ENCODE results near the gene MRE11. TPM values are rescaled to one million over a fixed set of nuclear protein-coding genes. Genes with fewer than 3 reads are reported as not detected.

The MRE11 gene
- total RNA-seq, 3 donors from 2014 or later = 18.1 to 33.1 (median 22.3) TPM

- intact Hi-C loops (cut with DNase I; ENCODE audit: low total_unique reads) = no loop called here
- H3K4me3 ChIP-seq = no peak overlapping the region
- no peak for DNase-seq (ENCODE audit: low spot score in 2 of 2)
- no peaks in the 10 kb centered on the region for H3K4me1 ChIP-seq
- H3K9me3 ChIP-seq = no peaks in the 10 kb centered on the region
- no peaks in the 10 kb centered on the region for H3K36me3 ChIP-seq
- no peak overlapping the region for H3K27ac ChIP-seq
- H3K27me3 ChIP-seq = no peaks in the 10 kb centered on the region
- TF ChIP-seq POLR2AphosphoS5 (IDR thresholded peaks at IDR 0.05) (no peak), CTCF (IDR thresholded peaks at IDR 0.05) (no peak), POLR2A (IDR thresholded peaks at IDR 0.05) (no peak)
Measured at GRCh38 chr11:94457118-94458029, 36.3 kb downstream of the MRE11 start.

- Histone ChIP-seq H3K27me3 (no peaks in the 10 kb centered on the region), H3K36me3 (no peaks in the 10 kb centered on the region), H3K27ac (no peak overlapping the region), H3K4me1 (no peaks in the 10 kb centered on the region), H3K9me3 (no peaks in the 10 kb centered on the region), H3K4me3 (no peak overlapping the region)
- no peak for TF ChIP-seq POLR2A (IDR thresholded peaks at IDR 0.05)
- no peak for TF ChIP-seq CTCF (IDR thresholded peaks at IDR 0.05)
- no peak for TF ChIP-seq POLR2AphosphoS5 (IDR thresholded peaks at IDR 0.05)
- intact Hi-C loops (cut with DNase I; ENCODE audit: low total_unique reads) = no loop called here
- no peak for DNase-seq (ENCODE audit: low spot score in 2 of 2)
Measured at GRCh38 chr11:94455861-94456260, 37.8 kb downstream of the MRE11 start.

GRCh38 chr11:94454301-94454700, 39.3 kb downstream of the MRE11 start:
- no peak for TF ChIP-seq POLR2AphosphoS5 (IDR thresholded peaks at IDR 0.05)
- TF ChIP-seq POLR2A (IDR thresholded peaks at IDR 0.05) = no peak
- TF ChIP-seq CTCF (IDR thresholded peaks at IDR 0.05) = no peak
- no peaks in the 10 kb centered on the region for H3K36me3 ChIP-seq
- H3K9me3 ChIP-seq = no peaks in the 10 kb centered on the region
- no peaks in the 10 kb centered on the region for H3K27me3 ChIP-seq
- H3K27ac ChIP-seq = no peak overlapping the region
- DNase-seq (ENCODE audit: low spot score in 2 of 2) = no peak
- H3K4me1 ChIP-seq = no peaks in the 10 kb centered on the region
- H3K4me3 ChIP-seq = no peak overlapping the region
- intact Hi-C loops (cut with DNase I; ENCODE audit: low total_unique reads) = no loop called here

GRCh38 chr11:94452988-94453387, 40.7 kb downstream of the MRE11 start:
- no peak for DNase-seq (ENCODE audit: low spot score in 2 of 2)
- no peaks in the 10 kb centered on the region for H3K9me3 ChIP-seq
- H3K4me1 ChIP-seq = no peaks in the 10 kb centered on the region
- intact Hi-C loops (cut with DNase I; ENCODE audit: low total_unique reads) = no loop called here
- no peak overlapping the region for H3K4me3 ChIP-seq
- no peak overlapping the region for H3K27ac ChIP-seq
- no peak for TF ChIP-seq POLR2AphosphoS5 (IDR thresholded peaks at IDR 0.05)
- no peak for TF ChIP-seq CTCF (IDR thresholded peaks at IDR 0.05)
- no peak for TF ChIP-seq POLR2A (IDR thresholded peaks at IDR 0.05)
- no peaks in the 10 kb centered on the region for H3K36me3 ChIP-seq
- no peaks in the 10 kb centered on the region for H3K27me3 ChIP-seq

GRCh38 chr11:94450048-94450447, 43.6 kb downstream of the MRE11 start:
- intact Hi-C loops (cut with DNase I; ENCODE audit: low total_unique reads) = no loop called here
- no peaks in the 10 kb centered on the region for H3K9me3 ChIP-seq
- DNase-seq (ENCODE audit: low spot score in 2 of 2) = no peak
- no peaks in the 10 kb centered on the region for H3K4me1 ChIP-seq
- no peaks in the 10 kb centered on the region for H3K36me3 ChIP-seq
- H3K27ac ChIP-seq = no peak overlapping the region
- H3K4me3 ChIP-seq = no peak overlapping the region
- no peaks in the 10 kb centered on the region for H3K27me3 ChIP-seq
- TF ChIP-seq POLR2AphosphoS5 (IDR thresholded peaks at IDR 0.05) (no peak), CTCF (IDR thresholded peaks at IDR 0.05) (no peak), POLR2A (IDR thresholded peaks at IDR 0.05) (no peak)
